HEK293T (cell line): ENCODE measurements around the gene SULT2B1.

Experiments
- BHLHE40 ChIP-seq: fragments of 450-650 bp; IDR thresholded peaks from 2 replicates; pipeline ENCODE4 v1.6.1; 2016; ENCODE audit warnings: mild to moderate bottlenecking, moderate library complexity, borderline replicate concordance
- CTBP1 ChIP-seq: fragments of 450-650 bp; IDR thresholded peaks from 2 replicates; pipeline ENCODE4 v1.6.1; 2016; ENCODE audit warnings: borderline replicate concordance
- FOXA1 ChIP-seq: fragments of 450-650 bp; IDR thresholded peaks from 2 replicates; pipeline ENCODE4 v1.6.1; 2016; ENCODE audit warnings: mild to moderate bottlenecking
- FOXK2 ChIP-seq: fragments of 450-650 bp; IDR thresholded peaks from 2 replicates; pipeline ENCODE4 v1.6.1; 2016; ENCODE audit warnings: mild to moderate bottlenecking
- FOXM1 ChIP-seq: fragments of 450-650 bp; IDR thresholded peaks from 2 replicates; pipeline ENCODE4 v1.6.1; 2017; ENCODE audit warnings: mild to moderate bottlenecking, borderline replicate concordance
- HDGF ChIP-seq: fragments of 450-650 bp; IDR thresholded peaks from 2 replicates; pipeline ENCODE4 v1.6.1; 2017; ENCODE audit warnings: antibody characterized with exemption, borderline replicate concordance
- LEF1 ChIP-seq: fragments of 450-650 bp; IDR thresholded peaks from 2 replicates; pipeline ENCODE4 v1.6.1; 2017; ENCODE audit warnings: mild to moderate bottlenecking, borderline replicate concordance
- PKNOX1 ChIP-seq: fragments of 450-650 bp; IDR thresholded peaks from 2 replicates; pipeline ENCODE4 v1.6.1; 2016
- SP1 ChIP-seq: fragments of 450-650 bp; IDR thresholded peaks from 2 replicates; pipeline ENCODE4 v1.6.1; 2017
- SUZ12 ChIP-seq: fragments of 450-650 bp; IDR thresholded peaks from 2 replicates; pipeline ENCODE4 v1.6.1; 2016; ENCODE audit warnings: mild to moderate bottlenecking
- TARDBP ChIP-seq: fragments of 450-650 bp; IDR thresholded peaks from 2 replicates; pipeline ENCODE4 v1.6.1; 2016
- ZNF384 ChIP-seq: fragments of 450-650 bp; IDR thresholded peaks from 2 replicates; pipeline ENCODE4 v1.6.1; 2016

DNA sequence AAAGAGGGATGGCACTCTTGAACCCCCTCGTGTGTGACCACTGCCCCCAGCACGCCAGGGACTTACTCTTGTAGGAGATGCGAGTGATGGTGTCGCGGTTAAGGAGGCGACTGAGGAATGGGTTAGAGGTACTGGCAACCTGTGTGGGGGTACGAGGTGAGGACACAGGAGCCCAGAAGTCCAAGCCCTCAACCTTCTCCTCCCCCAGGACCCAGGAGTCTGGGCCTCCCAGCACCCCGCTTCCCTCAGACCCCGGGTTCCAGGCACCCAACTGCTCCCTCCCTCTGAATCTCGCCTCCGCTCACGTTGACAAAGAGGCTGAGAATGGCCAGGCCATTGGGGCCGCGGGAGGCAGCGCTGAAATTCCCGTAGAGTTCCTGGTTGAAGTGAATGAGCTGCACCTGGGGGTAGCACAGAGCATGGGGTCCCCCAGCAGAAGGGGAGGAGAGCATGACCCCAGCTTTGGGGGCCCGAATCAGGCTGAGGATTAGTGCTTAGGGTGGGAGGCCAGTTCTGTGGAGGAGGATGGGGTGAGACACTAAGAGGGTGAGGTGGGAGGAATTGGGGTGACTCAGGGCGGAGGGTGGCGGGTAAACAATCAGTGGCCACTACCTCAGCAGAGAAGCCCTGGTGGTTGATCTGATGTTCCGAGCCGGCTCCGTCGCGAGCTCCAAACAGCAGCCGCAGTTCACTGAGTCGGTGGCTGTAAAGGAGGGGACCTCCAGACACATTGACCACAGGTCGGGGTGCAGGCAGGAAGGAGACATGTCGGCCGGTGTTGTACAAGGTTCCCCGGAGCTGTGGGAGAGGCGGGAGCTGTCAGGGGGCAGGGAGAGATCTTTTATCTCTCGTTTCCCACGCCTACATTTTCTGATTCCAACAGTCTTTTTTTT lies 87.8 kb downstream of the SULT2B1 start:
- TF ChIP-seq FOXM1 (no peak), BHLHE40 (no peak), SUZ12 (no peak), SP1 (no peak), PKNOX1 (no peak), FOXK2 (no peak), LEF1 (no peak), HDGF (no peak), TARDBP (no peak), ZNF384 (no peak), CTBP1 (no peak), FOXA1 (no peak)
